KMS-11 (cell line): ENCODE data around the gene ZNF683.
"Not testable (repeated sequence)": the region's sequence is repeated elsewhere in the genome, so short reads cannot be mapped to it uniquely, and the experiment has no call there.

Experiments used
- H2AFZ ChIP-seq: fragments of 200-600 bp; sonication (generic); 2 replicates; pipeline ENCODE4 v1.6.1; 2016; ENCODE audit warnings: antibody characterized with exemption, mixed run types, low read depth
- H3K27ac ChIP-seq: fragments of 200-600 bp; sonication (generic); 2 replicates; pipeline ENCODE4 v1.6.1; 2016; ENCODE audit warnings: mild to moderate bottlenecking, mixed run types
- H3K27me3 ChIP-seq: fragments of 200-600 bp; sonication (generic); 2 replicates; pipeline ENCODE4 v1.6.1; 2017; ENCODE audit warnings: mild to moderate bottlenecking, low read depth, mixed run types, moderate library complexity; ENCODE audit not compliant: insufficient read depth
- H3K36me3 ChIP-seq: fragments of 200-600 bp; sonication (generic); 2 replicates; pipeline ENCODE4 v1.6.1; 2017; ENCODE audit warnings: mild to moderate bottlenecking, mixed run types; ENCODE audit not compliant: insufficient read depth
- H3K4me1 ChIP-seq: fragments of 200-600 bp; sonication (generic); 2 replicates; pipeline ENCODE4 v1.6.1; 2016; ENCODE audit warnings: mild to moderate bottlenecking, low read depth, mixed run types; ENCODE audit not compliant: poor library complexity, severe bottlenecking
- H3K4me2 ChIP-seq: fragments of 200-600 bp; sonication (generic); 2 replicates; pipeline ENCODE4 v1.7.0; 2016; ENCODE audit warnings: mild to moderate bottlenecking, mixed run types
- H3K4me3 ChIP-seq: fragments of 200-600 bp; sonication (generic); IDR thresholded peaks from 2 replicates; pipeline ENCODE4 v1.6.1; 2017; ENCODE audit warnings: low read depth, low read length, mixed read lengths; ENCODE audit not compliant: insufficient read depth
- H3K79me2 ChIP-seq: fragments of 200-600 bp; sonication (generic); 2 replicates; pipeline ENCODE4 v1.6.1; 2016; ENCODE audit warnings: low read depth, mixed run types; ENCODE audit not compliant: insufficient read depth
- H3K9ac ChIP-seq: fragments of 200-600 bp; sonication (generic); 2 replicates; pipeline ENCODE4 v1.6.1; 2016; ENCODE audit warnings: mild to moderate bottlenecking, mixed run types
- H4K20me1 ChIP-seq: fragments of 200-600 bp; sonication (generic); 2 replicates; pipeline ENCODE4 v1.6.1; 2016; ENCODE audit warnings: mild to moderate bottlenecking, mixed run types; ENCODE audit not compliant: insufficient read depth
- TF ChIP-seq, protein P1 (sequence below): fragments of 200-600 bp; sonication (generic); conservative IDR thresholded peaks from 2 replicates; pipeline ENCODE4 v1.6.1; 2017; ENCODE audit warnings: low read depth, mild to moderate bottlenecking, antibody characterized with exemption, low read length, moderate library complexity, mixed read lengths

ZNF683 gene

GRCh38 chr1:26372611-26373010, at the start of gene ZNF683:
Gene ZNF683 (minus strand): TSS chr1:26372750. CDS start chr1:26368571, 4,179 bp downstream.
- H4K20me1 ChIP-seq, H2AFZ ChIP-seq, H3K27me3 ChIP-seq, H3K79me2 ChIP-seq, H3K27ac ChIP-seq, H3K36me3 ChIP-seq, H3K4me2 ChIP-seq, H3K4me1 ChIP-seq, H3K4me3 ChIP-seq, H3K9ac ChIP-seq: not testable (repeated sequence)

GRCh38 chr1:26419494-26419893, 46.9 kb upstream of the ZNF683 start:
- peaks cover 12% of the 10 kb centered on the region for H3K27me3 ChIP-seq
- H3K9ac ChIP-seq, result no peak overlapping the region
- no peak overlapping the region for H3K4me3 ChIP-seq
- no peak overlapping the region for H2AFZ ChIP-seq
- no peaks in the 10 kb centered on the region for H3K4me1 ChIP-seq
- TF ChIP-seq, protein P1, sequence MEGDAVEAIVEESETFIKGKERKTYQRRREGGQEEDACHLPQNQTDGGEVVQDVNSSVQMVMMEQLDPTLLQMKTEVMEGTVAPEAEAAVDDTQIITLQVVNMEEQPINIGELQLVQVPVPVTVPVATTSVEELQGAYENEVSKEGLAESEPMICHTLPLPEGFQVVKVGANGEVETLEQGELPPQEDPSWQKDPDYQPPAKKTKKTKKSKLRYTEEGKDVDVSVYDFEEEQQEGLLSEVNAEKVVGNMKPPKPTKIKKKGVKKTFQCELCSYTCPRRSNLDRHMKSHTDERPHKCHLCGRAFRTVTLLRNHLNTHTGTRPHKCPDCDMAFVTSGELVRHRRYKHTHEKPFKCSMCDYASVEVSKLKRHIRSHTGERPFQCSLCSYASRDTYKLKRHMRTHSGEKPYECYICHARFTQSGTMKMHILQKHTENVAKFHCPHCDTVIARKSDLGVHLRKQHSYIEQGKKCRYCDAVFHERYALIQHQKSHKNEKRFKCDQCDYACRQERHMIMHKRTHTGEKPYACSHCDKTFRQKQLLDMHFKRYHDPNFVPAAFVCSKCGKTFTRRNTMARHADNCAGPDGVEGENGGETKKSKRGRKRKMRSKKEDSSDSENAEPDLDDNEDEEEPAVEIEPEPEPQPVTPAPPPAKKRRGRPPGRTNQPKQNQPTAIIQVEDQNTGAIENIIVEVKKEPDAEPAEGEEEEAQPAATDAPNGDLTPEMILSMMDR, result no peak
- H4K20me1 ChIP-seq, result no peaks in the 10 kb centered on the region
- H3K36me3 ChIP-seq, result no peaks in the 10 kb centered on the region
- no peak overlapping the region for H3K4me2 ChIP-seq
- H3K27ac ChIP-seq, result no peak overlapping the region
- H3K79me2 ChIP-seq, result no peaks in the 10 kb centered on the region

GRCh38 chr1:26418865-26419349, 46.4 kb upstream of the ZNF683 start:
- H3K9ac ChIP-seq, result no peak overlapping the region
- H2AFZ ChIP-seq, result no peak overlapping the region
- H3K4me2 ChIP-seq, result no peak overlapping the region
- H3K4me3 ChIP-seq, result no peak overlapping the region
- H3K27me3 ChIP-seq, result peaks cover 18% of the 10 kb centered on the region
- TF ChIP-seq, protein P1, result no peak
- H3K79me2 ChIP-seq, result no peaks in the 10 kb centered on the region
- H3K27ac ChIP-seq, result no peak overlapping the region
- no peaks in the 10 kb centered on the region for H3K36me3 ChIP-seq
- no peaks in the 10 kb centered on the region for H4K20me1 ChIP-seq
- no peaks in the 10 kb centered on the region for H3K4me1 ChIP-seq

DNA sequence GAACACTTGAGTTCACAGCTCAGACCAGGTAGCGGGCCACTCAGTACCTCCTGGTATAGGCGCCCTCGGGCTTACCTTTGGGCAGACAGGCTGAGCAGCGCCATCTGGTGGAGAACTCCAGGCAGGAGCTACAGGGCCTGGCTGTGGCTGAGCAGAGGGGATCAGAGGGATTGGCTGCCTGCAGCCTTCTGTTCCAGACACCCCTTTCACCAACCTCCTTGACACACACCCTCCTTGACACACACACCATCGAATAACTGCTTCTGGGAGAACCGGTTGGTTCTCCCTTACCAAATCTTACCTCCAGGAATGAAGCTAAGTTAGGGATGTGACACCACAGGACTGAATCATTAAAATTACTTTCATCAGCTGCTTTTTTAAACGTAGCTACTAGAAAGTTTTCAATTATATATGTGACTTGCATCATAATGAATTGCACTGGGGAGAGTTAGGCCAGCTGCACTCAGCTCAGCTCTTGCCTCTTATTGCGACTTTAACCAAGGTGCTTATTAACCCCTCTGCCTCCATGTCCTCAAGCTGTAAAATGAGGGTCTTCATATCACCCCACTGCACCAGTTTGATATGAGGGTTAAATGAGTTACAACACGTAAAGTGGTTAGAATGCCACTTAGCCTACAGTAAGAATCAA, 44.7 kb upstream of the ZNF683 start:
- H3K27me3 ChIP-seq, result peaks cover 34% of the 10 kb centered on the region
- TF ChIP-seq, protein P1, result peak; percentile 75
- H3K4me2 ChIP-seq, result no peak overlapping the region
- no peaks in the 10 kb centered on the region for H3K4me1 ChIP-seq
- no peaks in the 10 kb centered on the region for H3K36me3 ChIP-seq
- H4K20me1 ChIP-seq, result no peaks in the 10 kb centered on the region
- H2AFZ ChIP-seq, result no peak overlapping the region
- no peak overlapping the region for H3K9ac ChIP-seq
- no peak overlapping the region for H3K27ac ChIP-seq
- H3K79me2 ChIP-seq, result no peaks in the 10 kb centered on the region
- no peak overlapping the region for H3K4me3 ChIP-seq

- H4K20me1 ChIP-seq, result no peaks in the 10 kb centered on the region
- no peaks in the 10 kb centered on the region for H3K36me3 ChIP-seq
- H3K79me2 ChIP-seq, result no peaks in the 10 kb centered on the region
These were observed 40.5 kb upstream of the ZNF683 start for GRCh38 chr1:26413031-26413430.

More at GRCh38 chr1:26413031-26413430, 40.5 kb upstream of the ZNF683 start:
- Histone ChIP-seq H3K27ac (no peak overlapping the region), H3K9ac (no peak overlapping the region), H2AFZ (no peak overlapping the region), H3K4me2 (no peak overlapping the region), H3K4me1 (no peaks in the 10 kb centered on the region), H3K4me3 (no peak overlapping the region), H3K27me3 (peaks cover 57% of the 10 kb centered on the region)
- TF ChIP-seq, protein P1, result no peak
